HepG2 (cell line): ENCODE measurements around the gene COX8C. TPM values are rescaled to one million over a fixed set of nuclear protein-coding genes. Genes with fewer than 3 reads are reported as not detected.
A peak's percentile ranks its signal among the peaks of the same experiment; 100 is the strongest.

Source experiments
- ATAC-seq: fragments of 200-7000 bp; cut with Tn5 transposase; 3 replicates; pipeline ENCODE4 v1.9.1; 2020; ENCODE audit warnings: mild to moderate bottlenecking, moderate library complexity
- BruUV-seq: library from RNA; stranded (reverse); fragments of 400-500 nt; replicated peaks from 2 replicates; lab custom pipeline; 2021; lab: Mats Ljungman, UMichigan
- CTCF ChIA-PET: fragments of 300-600 bp; formaldehyde crosslinking; extraction: SDS; loops from one replicate; lab custom pipeline; 2021; ENCODE audit warnings: low total read pairs, inconsistent platforms, low intra/inter-chr PET ratio; lab: Yijun Ruan, JAX
- POLR2A ChIA-PET: fragments of 350-600 bp; sonication (Branson Sonifier 250); formaldehyde crosslinking; loops from one replicate; lab custom pipeline; 2020; ENCODE audit warnings: antibody characterized with exemption, inconsistent platforms; lab: Yijun Ruan, JAX
- DNase-seq: peaks from one replicate; pipeline ENCODE4 v3.0.0-alpha.2; 2015; ENCODE audit warnings: low spot score
- FAIRE-seq: peaks from 3 replicates; lab custom pipeline; 2011; peaks lifted over from hg19 to GRCh38; lab: Jason Lieb, UNC
- H2AFZ ChIP-seq: one replicate; pipeline ENCODE4 v1.6.1; 2011; ENCODE audit warnings: low read length, inconsistent platforms
- H3K27ac ChIP-seq: fragments of 300-600 bp; 3 replicates; pipeline ENCODE4 v1.8.0; 2011; ENCODE audit warnings: mixed run types, mild to moderate bottlenecking, mixed read lengths, low read length, inconsistent platforms; ENCODE audit not compliant: insufficient read depth; ENCODE audit errors: extremely low read length
- H3K27me3 ChIP-seq, 2 experiments: fragments of 200-600 bp in 1 of 2; 2 replicates in 1 of 2; 3 replicates in 1 of 2; pipeline versions ENCODE4 v1.6.0 to v1.8.0; 2011; ENCODE audit warnings: low read length in 2 of 2, mild to moderate bottlenecking in 2 of 2, moderate library complexity in 2 of 2, inconsistent platforms in 1 of 2; ENCODE audit not compliant: insufficient read depth in 2 of 2, control insufficient read depth in 1 of 2
- H3K36me3 ChIP-seq, 2 experiments: fragments of 200-600 bp in 1 of 2; replicated peaks in 1 of 2; 2 replicates in 1 of 2; 3 replicates in 1 of 2; pipeline versions ENCODE4 v1.5.1 to v1.8.0; 2011; ENCODE audit warnings: low read length in 2 of 2, inconsistent platforms in 1 of 2; ENCODE audit not compliant: insufficient read depth in 2 of 2, control insufficient read depth in 1 of 2
- H3K4me1 ChIP-seq: 2 replicates; pipeline ENCODE4 v1.5.1; 2012; ENCODE audit warnings: low read length, inconsistent platforms; ENCODE audit not compliant: insufficient read depth
- H3K4me2 ChIP-seq: 2 replicates; pipeline ENCODE4 v1.6.0; 2011; ENCODE audit warnings: low read depth, low read length, inconsistent platforms
- H3K4me3 ChIP-seq, 3 experiments: fragments of 200-600 bp in 1 of 3; sonication (generic), shearing (Covaris generic) in 1 of 3; replicated peaks in 1 of 3; 2 replicates each; pipeline ENCODE4 v1.5.1; 2011 to 2016; ENCODE audit warnings: low read length in 3 of 3, inconsistent platforms in 2 of 3, low read depth in 2 of 3, mild to moderate bottlenecking in 2 of 3, control low read depth in 1 of 3, mixed read lengths in 1 of 3; ENCODE audit not compliant: insufficient read depth in 1 of 3
- H3K79me2 ChIP-seq: one replicate; pipeline ENCODE4 v1.6.1; 2011; ENCODE audit warnings: low read length, inconsistent platforms; ENCODE audit not compliant: insufficient read depth
- H3K9ac ChIP-seq: 2 replicates; pipeline ENCODE4 v1.6.0; 2011; ENCODE audit warnings: mild to moderate bottlenecking, low read depth, low read length, inconsistent platforms; ENCODE audit not compliant: insufficient read depth
- H3K9me3 ChIP-seq: 2 replicates; pipeline ENCODE4 v1.5.1; 2012; ENCODE audit warnings: mild to moderate bottlenecking, low read length
- H4K20me1 ChIP-seq: 2 replicates; pipeline ENCODE4 v1.6.0; 2011; ENCODE audit warnings: inconsistent platforms, mild to moderate bottlenecking, low read length, moderate library complexity; ENCODE audit not compliant: insufficient read depth
- ATF7 ChIP-seq, 2 experiments: fragments of 450-650 bp in 1 of 2; sonication (generic) in 1 of 2; formaldehyde crosslinking in 1 of 2; IDR thresholded peaks; 2 replicates each; pipeline versions ENCODE4 v1.4.0 to v1.6.1; 2016 to 2020; ENCODE audit warnings: antibody characterized with exemption in 1 of 2, mild to moderate bottlenecking in 1 of 2, missing genetic modification reagents in 1 of 2
- CTCF ChIP-seq: sonication (generic); formaldehyde crosslinking; IDR thresholded peaks from 2 replicates; pipeline ENCODE4 v1.5.0; 2020; ENCODE audit warnings: mild to moderate bottlenecking, missing genetic modification reagents, moderate library complexity
- GABPA ChIP-seq, 2 experiments: IDR thresholded peaks; 2 replicates each; pipeline ENCODE4 v1.6.1; 2011 to 2016; ENCODE audit warnings: low read depth in 2 of 2, low read length in 1 of 2, missing biosample characterization in 1 of 2, missing genetic modification characterization in 1 of 2
- STAG1 ChIP-seq: sonication (generic); formaldehyde crosslinking; IDR thresholded peaks from 2 replicates; pipeline ENCODE4 v1.4.0; 2020; ENCODE audit warnings: missing genetic modification reagents
- ZNF501 ChIP-seq: sonication (generic); formaldehyde crosslinking; IDR thresholded peaks from 2 replicates; pipeline ENCODE4 v1.5.1; 2020; ENCODE audit warnings: mild to moderate bottlenecking, moderate library complexity, missing genetic modification reagents
- ZNF766 ChIP-seq: sonication (generic); formaldehyde crosslinking; IDR thresholded peaks from 2 replicates; pipeline ENCODE4 v1.5.0; 2020; ENCODE audit warnings: missing genetic modification reagents, borderline replicate concordance
- WGBS: methylation state at CpG from one replicate; pipeline ENCODE4 v1.1.6; 2017; ENCODE audit warnings: low lambda C conversion rate; 5-methylcytosine and 5-hydroxymethylcytosine counted together
- in situ Hi-C: cut with HindIII; loops from 2 replicates; pipeline ENCODE4 v1.10.0; 2017; ENCODE audit warnings: low pct_unique_long_range_greater_than_20kb; ENCODE audit not compliant: extremely low pct_ligation_motif_present
- intact Hi-C: fragments of 100-400 bp; cut with micrococcal nuclease; formaldehyde crosslinking; loops from one replicate; pipeline ENCODE4 v1.10.0; 2022; ENCODE audit not compliant: unreplicated experiment
- polyA plus RNA-seq, 8 experiments: library from polyadenylated mRNA; depleted of rRNA in 3 of 8; stranded (reverse) in 7 of 8; unstranded in 1 of 8; fragments of >200 nt; fragmentation: Illumina TruSeq in 4 of 8; extraction: Trizol in 4 of 8; gene quantifications; 2 replicates each; pipeline versions ENCODE4 v1.2.1 to v1.2.3, GENCODE V29; 2011 to 2016; ENCODE audit warnings: low read depth in 4 of 8, missing spikeins in 1 of 8, mixed read lengths in 1 of 8; ENCODE audit not compliant: insufficient read depth in 1 of 8
- total RNA-seq, 5 experiments: library from RNA; depleted of rRNA; stranded (reverse); fragments of >200 nt; fragmentation: Illumina TruSeq; extraction: Trizol; gene quantifications; 2 replicates each; pipeline ENCODE4 v1.2.3, GENCODE V29; 2016; ENCODE audit warnings: low read depth in 1 of 5

COX8C gene
- total and polyA plus RNA-seq, 2 of the 13 experiments (the other 11 are each of a cell fraction or from before 2014, with no cell fraction given): not detected

- H3K27ac ChIP-seq: no peak overlapping the region
- no peak overlapping the region for H2AFZ ChIP-seq
- no peak overlapping the region for H3K4me2 ChIP-seq
- in situ Hi-C loops: no loop called here
- CTCF ChIA-PET: no interaction called here
- no peak for DNase-seq
- H3K27me3 ChIP-seq: no peaks in the 10 kb centered on the region; a peak in 1 of 5 replicates
- 61% methylated on average over 4 of the region's 4 CpGs for WGBS
- BruUV-seq: no TSS peak
- TF ChIP-seq ATF7 (IDR thresholded peaks at IDR 0.05): no peak
- no peak for TF ChIP-seq ATF7 (CRISPR knock-in tag; IDR thresholded peaks at IDR 0.05)
- TF ChIP-seq ZNF501 (CRISPR knock-in tag): no peak
- TF ChIP-seq ZNF766: no peak
- TF ChIP-seq CTCF (CRISPR knock-in tag): peak; percentile 67
- no peak for TF ChIP-seq GABPA (IDR thresholded peaks at IDR 0.05; ENCODE audit: low read depth, low read length)
- no peak for TF ChIP-seq GABPA (CRISPR knock-in tag; IDR thresholded peaks at IDR 0.05; ENCODE audit: low read depth)
- peak; percentile 44 for TF ChIP-seq STAG1
- TF ChIP-seq, all 625 proteins: peak for 2
- no peak overlapping the region for H3K4me3 ChIP-seq
- no peak overlapping the region for H3K9ac ChIP-seq
- peaks cover 3% of the 10 kb centered on the region for H3K79me2 ChIP-seq
- peaks cover 23% of the 10 kb centered on the region for H3K4me1 ChIP-seq
- FAIRE-seq: no peak
- no peaks in the 10 kb centered on the region for H3K36me3 ChIP-seq
- ATAC-seq: peak; percentile 22; the same call in 1 of the 3 replicates
- POLR2A ChIA-PET: no interaction called here
- intact Hi-C loops: loop anchor here (10.0 kb wide), 1 partner anchor 52 kb away; no protein-coding TSS in a partner anchor
- no peaks in the 10 kb centered on the region for H4K20me1 ChIP-seq
- H3K9me3 ChIP-seq: peaks cover 16% of the 10 kb centered on the region
These were observed 9.7 kb upstream of the COX8C start for GRCh38 chr14:93337143-93337753.
